Thoracic aorta (tissue), 2 donors: Measurements from ENCODE around the gene POR. TPM values are rescaled to one million over a fixed set of nuclear protein-coding genes. Genes with fewer than 3 reads are reported as not detected.
"Not testable (repeated sequence)": the region's sequence is repeated elsewhere in the genome, so short reads cannot be mapped to it uniquely, and the experiment has no call there.

Experiments
- ATAC-seq: fragments of 150-250 bp; one replicate; pipeline ENCODE4 v1.8.0; 2017; ENCODE audit warnings: low read depth; ENCODE audit not compliant: insufficient number of reproducible peaks, low FRiP score
- DNase-seq: peaks from one replicate; pipeline ENCODE4 v3.0.0-alpha.2; 2020; ENCODE audit warnings: low spot score
- H3K27ac ChIP-seq, 2 donors: fragments of 200-600 bp; sonication (generic); 1 replicate in 1 of 2; 2 replicates in 1 of 2; pipeline ENCODE4 v1.5.1; 2016; ENCODE audit warnings: mild to moderate bottlenecking in 2 of 2, moderate library complexity in 2 of 2
- H3K27me3 ChIP-seq: fragments of 200-600 bp; sonication (generic); replicated peaks from 2 replicates; pipeline ENCODE4 v1.6.0; 2016; ENCODE audit warnings: mild to moderate bottlenecking; ENCODE audit not compliant: insufficient read depth
- H3K36me3 ChIP-seq: fragments of 200-600 bp; sonication (generic); one replicate; pipeline ENCODE4 v1.5.1; 2016
- H3K4me1 ChIP-seq, 2 donors: fragments of 200-600 bp; sonication (generic); 1 replicate in 1 of 2; 2 replicates in 1 of 2; pipeline versions ENCODE4 v1.5.1 to v1.6.0; 2016; ENCODE audit warnings: low read depth in 2 of 2, mild to moderate bottlenecking in 1 of 2; ENCODE audit not compliant: control insufficient read depth in 1 of 2
- H3K4me3 ChIP-seq: fragments of 200-600 bp; sonication (generic); 2 replicates; pipeline ENCODE4 v1.5.1; 2016; ENCODE audit warnings: mild to moderate bottlenecking
- H3K9me3 ChIP-seq: fragments of 200-600 bp; sonication (generic); 2 replicates; pipeline ENCODE4 v1.5.1; 2016
- total RNA-seq, 2 donors: library from RNA; depleted of rRNA; stranded (reverse); fragments of >200 nt; gene quantifications; one replicate each; pipeline versions ENCODE4 v1.1.0 to v1.2.3, GENCODE V29; 2016
- TF ChIP-seq, protein P1 (sequence below): fragments of 200-600 bp; sonication (generic); IDR thresholded peaks from one replicate; pipeline ENCODE4 v1.5.1; 2019; ENCODE audit warnings: antibody characterized with exemption

POR gene
- total RNA-seq, 2 donors from 2014 or later = 70.1 to 77.4 TPM

DNA sequence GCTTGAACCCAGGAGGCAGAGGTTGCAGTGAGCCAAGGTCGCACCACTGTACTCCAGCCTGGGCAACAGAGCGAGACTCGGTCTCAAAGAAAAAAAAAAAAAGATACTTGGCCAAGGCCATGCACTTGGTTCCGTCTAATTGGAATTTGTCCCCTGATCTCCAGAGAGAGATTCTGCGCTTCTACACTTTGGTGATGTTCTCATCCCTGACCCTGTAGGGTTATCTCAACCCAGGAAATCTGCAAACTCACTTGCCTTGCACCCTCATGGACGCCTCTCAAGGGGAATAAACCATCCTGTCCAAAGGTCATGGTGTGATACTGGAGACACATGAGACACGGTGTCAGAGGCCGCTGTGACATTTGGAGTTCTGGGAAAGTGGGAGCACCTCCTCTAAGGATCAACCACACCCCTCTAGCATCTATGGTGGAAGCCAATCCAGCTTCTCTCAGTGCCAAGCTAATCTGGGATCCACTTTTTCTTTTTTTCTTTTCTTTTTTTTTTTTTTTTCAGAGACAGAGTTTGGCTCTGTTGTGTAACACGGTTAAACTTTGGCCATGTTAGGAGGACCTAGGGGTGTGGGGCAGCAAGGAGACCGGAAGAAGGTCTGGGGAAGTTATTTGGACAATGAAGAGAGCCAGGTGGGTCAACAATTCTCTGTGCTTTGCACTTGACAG, 7.8 kb upstream of the POR start:
- Histone ChIP-seq H3K9me3 (no peaks in the 10 kb centered on the region), H3K36me3 (no peaks in the 10 kb centered on the region), H3K27me3 (no peaks in the 10 kb centered on the region), H3K4me3 (no peak overlapping the region), H3K4me1 (no peaks in the 10 kb centered on the region), H3K27ac (no peak overlapping the region)
- DNase-seq = no peak
- TF ChIP-seq, protein P1, sequence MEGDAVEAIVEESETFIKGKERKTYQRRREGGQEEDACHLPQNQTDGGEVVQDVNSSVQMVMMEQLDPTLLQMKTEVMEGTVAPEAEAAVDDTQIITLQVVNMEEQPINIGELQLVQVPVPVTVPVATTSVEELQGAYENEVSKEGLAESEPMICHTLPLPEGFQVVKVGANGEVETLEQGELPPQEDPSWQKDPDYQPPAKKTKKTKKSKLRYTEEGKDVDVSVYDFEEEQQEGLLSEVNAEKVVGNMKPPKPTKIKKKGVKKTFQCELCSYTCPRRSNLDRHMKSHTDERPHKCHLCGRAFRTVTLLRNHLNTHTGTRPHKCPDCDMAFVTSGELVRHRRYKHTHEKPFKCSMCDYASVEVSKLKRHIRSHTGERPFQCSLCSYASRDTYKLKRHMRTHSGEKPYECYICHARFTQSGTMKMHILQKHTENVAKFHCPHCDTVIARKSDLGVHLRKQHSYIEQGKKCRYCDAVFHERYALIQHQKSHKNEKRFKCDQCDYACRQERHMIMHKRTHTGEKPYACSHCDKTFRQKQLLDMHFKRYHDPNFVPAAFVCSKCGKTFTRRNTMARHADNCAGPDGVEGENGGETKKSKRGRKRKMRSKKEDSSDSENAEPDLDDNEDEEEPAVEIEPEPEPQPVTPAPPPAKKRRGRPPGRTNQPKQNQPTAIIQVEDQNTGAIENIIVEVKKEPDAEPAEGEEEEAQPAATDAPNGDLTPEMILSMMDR = no peak
- ATAC-seq = no peak

DNA sequence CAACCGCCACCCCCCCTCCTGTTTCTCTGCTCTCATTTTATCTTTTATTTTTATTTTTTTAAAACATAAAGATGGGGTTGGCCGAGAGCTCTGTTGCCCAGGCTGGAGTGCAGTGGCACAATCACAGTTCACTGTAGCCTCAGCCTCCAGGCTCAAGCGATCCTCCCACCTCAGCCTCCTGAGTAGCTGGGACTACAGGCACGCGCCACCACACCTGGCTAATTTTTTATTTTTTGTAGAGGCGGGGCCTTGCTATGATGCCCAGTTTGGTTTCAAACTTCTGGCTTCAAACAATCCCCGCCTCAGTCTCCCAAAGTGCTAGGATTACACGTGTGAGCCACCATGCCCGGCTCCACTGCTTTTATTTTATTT, 7.3 kb upstream of the POR start:
- not testable (repeated sequence) for H3K27me3 ChIP-seq, H3K36me3 ChIP-seq, ATAC-seq, H3K27ac ChIP-seq, DNase-seq, H3K9me3 ChIP-seq, H3K4me1 ChIP-seq, H3K4me3 ChIP-seq

DNA sequence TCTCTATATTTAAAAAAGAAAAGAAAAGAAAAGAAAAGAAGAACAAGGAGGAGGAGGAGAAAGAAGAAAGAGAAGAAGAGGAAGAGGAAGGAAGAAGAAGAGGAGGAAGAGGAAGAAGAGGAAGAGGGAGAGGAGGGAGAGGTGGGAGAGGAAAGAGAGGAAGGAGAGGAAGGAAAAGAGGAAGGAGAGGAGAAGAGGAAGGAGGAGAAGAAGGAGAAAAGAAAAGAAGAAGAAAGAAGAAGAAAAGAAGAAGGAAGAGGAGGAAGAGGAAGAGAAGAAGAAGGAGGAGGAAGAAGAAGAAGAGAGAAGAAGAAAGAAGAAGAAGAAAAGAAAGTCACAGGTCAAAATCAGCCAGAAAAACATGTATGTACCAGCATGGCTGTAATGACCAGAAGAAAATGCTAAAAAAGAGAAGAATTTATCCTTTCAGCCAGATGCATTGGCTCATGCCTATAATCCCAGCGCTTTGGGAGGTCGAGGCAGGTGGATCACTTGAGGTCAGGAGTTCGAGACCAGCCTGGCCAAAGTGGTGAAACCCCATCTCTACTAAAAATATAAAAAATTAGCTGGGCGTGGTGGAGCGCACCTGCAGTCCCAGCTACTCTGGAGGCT, 5.3 kb upstream of the POR start:
- H3K9me3 ChIP-seq = no peaks in the 10 kb centered on the region
- no peak overlapping the region for H3K27ac ChIP-seq
- ATAC-seq (no peak), DNase-seq (no peak)
- H3K4me3 ChIP-seq = no peak overlapping the region
- H3K36me3 ChIP-seq = no peaks in the 10 kb centered on the region
- no peaks in the 10 kb centered on the region for H3K27me3 ChIP-seq
- TF ChIP-seq, protein P1 = no peak
- peaks cover 6 to 8% of the 10 kb centered on the region in 2 donors for H3K4me1 ChIP-seq

DNA sequence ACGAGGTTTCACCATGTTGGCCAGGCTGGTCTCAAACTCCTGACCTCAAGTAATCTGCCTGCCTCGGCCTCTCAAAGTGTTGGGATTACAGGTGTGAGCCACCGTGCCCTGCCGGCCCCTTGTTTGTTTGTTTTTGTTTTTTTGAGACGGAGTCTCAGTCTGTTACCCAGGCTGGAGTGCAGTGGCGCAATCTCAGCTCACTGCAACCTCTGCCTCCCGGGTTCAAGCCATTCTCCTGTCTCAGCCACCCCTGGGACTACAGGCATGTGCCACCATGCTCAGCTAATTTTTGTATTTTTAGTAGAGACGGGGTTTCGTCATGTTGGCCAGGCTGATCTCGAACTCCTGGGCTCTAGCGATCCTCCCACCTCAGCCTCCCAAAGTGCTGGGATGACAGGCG, 3.8 kb upstream of the POR start:
- not testable (repeated sequence) for ATAC-seq, H3K9me3 ChIP-seq, H3K4me1 ChIP-seq, H3K4me3 ChIP-seq, H3K36me3 ChIP-seq, H3K27me3 ChIP-seq, DNase-seq, H3K27ac ChIP-seq

DNA sequence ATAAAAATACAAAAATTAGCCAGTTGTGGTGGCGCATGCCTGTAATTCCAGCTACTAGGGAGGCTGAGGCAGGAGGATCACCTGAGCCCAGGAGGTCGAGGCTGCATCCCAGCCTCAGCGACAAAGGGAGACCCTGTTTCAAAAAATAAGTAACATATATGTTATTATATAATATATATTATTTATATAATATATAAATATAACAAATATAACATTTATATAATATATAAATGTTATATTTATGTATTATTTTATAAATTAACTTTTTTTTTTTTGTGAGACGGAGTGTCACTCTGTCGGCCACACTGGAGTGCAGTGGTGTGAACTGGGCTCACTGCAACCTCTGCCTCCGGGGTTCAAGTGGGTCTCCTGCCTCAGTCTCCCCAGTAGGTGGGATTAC, 1.5 kb upstream of the POR start:
- Histone ChIP-seq H3K4me1 (peaks cover 20 to 31% of the 10 kb centered on the region in 2 donors), H3K36me3 (no peaks in the 10 kb centered on the region), H3K27ac (no peak overlapping the region), H3K4me3 (no peak overlapping the region), H3K9me3 (no peaks in the 10 kb centered on the region), H3K27me3 (no peaks in the 10 kb centered on the region)
- DNase-seq (no peak), ATAC-seq (no peak)
- TF ChIP-seq, protein P1 = no peak

DNA sequence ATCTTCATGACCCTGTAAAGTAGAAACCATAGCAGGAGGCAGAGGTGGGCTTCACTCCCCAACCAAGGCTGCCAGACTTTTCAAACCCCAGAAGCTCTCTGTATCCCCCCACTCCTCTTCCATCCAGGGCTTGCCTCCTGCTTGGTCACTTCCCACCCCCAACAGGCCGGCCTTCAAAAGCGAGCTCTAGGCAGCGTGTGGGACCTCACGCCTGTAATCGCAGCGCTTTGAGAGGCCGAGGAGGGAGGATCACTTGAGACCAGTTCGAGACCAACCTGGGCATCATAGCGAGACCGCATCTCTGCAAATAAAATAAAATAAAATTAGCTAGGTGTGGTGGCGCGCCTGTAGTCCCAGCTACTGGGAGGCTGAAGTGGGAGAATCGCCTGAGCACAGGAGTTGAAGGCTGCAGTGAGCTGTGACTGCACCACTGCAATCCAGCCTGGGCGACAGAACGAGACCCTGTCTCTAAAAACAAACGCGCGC, 743 bp upstream of the POR start:
- DNase-seq = no peak
- peak; percentile 1 for ATAC-seq
- TF ChIP-seq, protein P1 = no peak
- no peaks in the 10 kb centered on the region for H3K9me3 ChIP-seq
- H3K27ac ChIP-seq = peak overlapping the region; percentile 77 to 85
- H3K36me3 ChIP-seq = no peaks in the 10 kb centered on the region
- H3K4me3 ChIP-seq = peak overlapping the region; percentile 94
- H3K27me3 ChIP-seq = no peaks in the 10 kb centered on the region
- peaks cover 20 to 34% of the 10 kb centered on the region in 2 donors for H3K4me1 ChIP-seq
